CD4-positive, alpha-beta T cell treated with Interleukin-6 at 100 ng/mL for 8 hours (primary cell): ENCODE data around the gene BCAS3.

ENCODE experiments used
- DNase-seq: peaks from one replicate; pipeline ENCODE4 v3.0.0-alpha.2; 2020; ENCODE audit warnings: mixed read lengths, low spot score

BCAS3 gene

GRCh38 chr17:61316633-61317032, 639.0 kb downstream of the BCAS3 start:
- no peak for DNase-seq

GRCh38 chr17:61317779-61318178, 640.1 kb downstream of the BCAS3 start:
- no peak for DNase-seq

GRCh38 chr17:61318684-61319098, 641.0 kb downstream of the BCAS3 start:
- no peak for DNase-seq

- no peak for DNase-seq
These were observed 643.7 kb downstream of the BCAS3 start for GRCh38 chr17:61321344-61321743.

- no peak for DNase-seq
These were observed 644.8 kb downstream of the BCAS3 start for GRCh38 chr17:61322325-61323002.

- DNase-seq, result no peak
These were observed 645.6 kb downstream of the BCAS3 start for GRCh38 chr17:61323003-61323908.

GRCh38 chr17:61323909-61324868, 646.5 kb downstream of the BCAS3 start:
- DNase-seq, result no peak

- no peak for DNase-seq
These were observed 647.3 kb downstream of the BCAS3 start for GRCh38 chr17:61324950-61325349.

- DNase-seq, result no peak
These were observed 647.9 kb downstream of the BCAS3 start for GRCh38 chr17:61325382-61326073.

GRCh38 chr17:61326330-61326729, 648.7 kb downstream of the BCAS3 start:
- DNase-seq, result no peak

GRCh38 chr17:61328351-61328750, 650.7 kb downstream of the BCAS3 start:
- no peak for DNase-seq

- DNase-seq, result no peak
These were observed 652.8 kb downstream of the BCAS3 start for GRCh38 chr17:61330174-61331150.

- DNase-seq, result no peak
These were observed 653.5 kb downstream of the BCAS3 start for GRCh38 chr17:61331178-61331577.

- no peak for DNase-seq
These were observed 654.2 kb downstream of the BCAS3 start for GRCh38 chr17:61331886-61332285.

GRCh38 chr17:61333136-61333535, 655.5 kb downstream of the BCAS3 start:
- DNase-seq, result no peak

- no peak for DNase-seq
These were observed 657.0 kb downstream of the BCAS3 start for GRCh38 chr17:61334673-61335072.

- DNase-seq, result no peak
These were observed 657.6 kb downstream of the BCAS3 start for GRCh38 chr17:61335105-61335844.

GRCh38 chr17:61335845-61336655, 658.4 kb downstream of the BCAS3 start:
- DNase-seq, result no peak

GRCh38 chr17:61337290-61337689, 659.6 kb downstream of the BCAS3 start:
- DNase-seq, result no peak
